PC-9 (cell line): ENCODE measurements around the gene SEC24B.

Experiments used
- EZH2 ChIP-seq: fragments of 200-600 bp; sonication (generic); IDR thresholded peaks from 2 replicates; pipeline ENCODE4 v1.8.0; 2017; ENCODE audit warnings: antibody characterized with exemption, low read depth
- TF ChIP-seq, protein P1 (sequence below): fragments of 200-600 bp; sonication (generic); conservative IDR thresholded peaks from 2 replicates; pipeline ENCODE4 v1.6.1; 2017; ENCODE audit warnings: mixed run types, antibody characterized with exemption, mild to moderate bottlenecking, moderate library complexity

DNA sequence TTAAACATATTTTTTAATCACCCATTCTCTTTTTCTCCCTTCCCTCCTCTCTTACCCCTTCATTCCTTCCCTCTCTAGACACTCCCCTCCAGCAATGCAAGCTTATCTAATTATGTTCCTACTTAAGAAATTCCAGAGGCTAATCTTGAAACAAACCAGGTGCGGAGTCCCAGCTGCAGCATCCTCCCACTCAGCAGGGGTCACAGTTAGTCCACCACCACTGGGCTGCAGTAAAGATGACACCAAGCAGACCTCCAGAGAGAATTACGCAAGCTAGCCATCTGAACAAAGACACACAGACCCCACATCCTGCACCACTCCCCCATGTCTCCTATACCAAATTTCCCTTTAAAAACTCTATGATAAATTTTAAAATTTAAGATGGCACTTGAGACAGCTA lies 13.9 kb upstream of the SEC24B start:
- TF ChIP-seq, protein P1, sequence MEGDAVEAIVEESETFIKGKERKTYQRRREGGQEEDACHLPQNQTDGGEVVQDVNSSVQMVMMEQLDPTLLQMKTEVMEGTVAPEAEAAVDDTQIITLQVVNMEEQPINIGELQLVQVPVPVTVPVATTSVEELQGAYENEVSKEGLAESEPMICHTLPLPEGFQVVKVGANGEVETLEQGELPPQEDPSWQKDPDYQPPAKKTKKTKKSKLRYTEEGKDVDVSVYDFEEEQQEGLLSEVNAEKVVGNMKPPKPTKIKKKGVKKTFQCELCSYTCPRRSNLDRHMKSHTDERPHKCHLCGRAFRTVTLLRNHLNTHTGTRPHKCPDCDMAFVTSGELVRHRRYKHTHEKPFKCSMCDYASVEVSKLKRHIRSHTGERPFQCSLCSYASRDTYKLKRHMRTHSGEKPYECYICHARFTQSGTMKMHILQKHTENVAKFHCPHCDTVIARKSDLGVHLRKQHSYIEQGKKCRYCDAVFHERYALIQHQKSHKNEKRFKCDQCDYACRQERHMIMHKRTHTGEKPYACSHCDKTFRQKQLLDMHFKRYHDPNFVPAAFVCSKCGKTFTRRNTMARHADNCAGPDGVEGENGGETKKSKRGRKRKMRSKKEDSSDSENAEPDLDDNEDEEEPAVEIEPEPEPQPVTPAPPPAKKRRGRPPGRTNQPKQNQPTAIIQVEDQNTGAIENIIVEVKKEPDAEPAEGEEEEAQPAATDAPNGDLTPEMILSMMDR = no peak
- TF ChIP-seq EZH2 = no peak
